Lower leg skin (tissue), 3 donors: ENCODE data around the gene FLNB.

Experiments used
- CTCF ChIP-seq, 3 donors: fragments of 450-650 bp; IDR thresholded peaks; one replicate each; pipeline ENCODE4 v1.5.1; 2016; ENCODE audit warnings: antibody characterized with exemption in 3 of 3, mild to moderate bottlenecking in 3 of 3, moderate library complexity in 2 of 3
- POLR2A ChIP-seq, 2 donors: fragments of 450-650 bp; IDR thresholded peaks; one replicate each; pipeline ENCODE4 v1.6.1; 2016 to 2017; ENCODE audit warnings: antibody characterized with exemption in 2 of 2, mild to moderate bottlenecking in 1 of 2, moderate library complexity in 1 of 2

DNA sequence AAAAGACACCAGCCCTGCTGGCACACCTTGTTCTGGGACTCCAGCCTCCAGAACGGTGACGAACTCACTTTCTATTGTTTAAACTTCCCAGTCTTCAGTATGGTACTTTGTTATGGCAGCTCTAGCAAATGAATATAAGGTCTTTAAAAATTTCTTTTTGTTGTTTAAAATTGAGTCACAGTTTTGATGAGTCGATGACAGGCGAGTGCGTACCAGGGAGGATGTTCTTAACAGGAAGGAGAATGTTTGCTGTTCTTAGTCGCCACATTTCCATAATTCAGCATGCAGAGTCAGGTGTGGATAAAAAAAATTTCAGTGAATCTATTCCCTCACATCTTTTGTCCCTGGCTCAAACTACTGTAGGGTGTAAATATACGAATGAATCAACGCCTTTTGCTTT lies 190.1 kb downstream of the FLNB start:
- no peak for TF ChIP-seq CTCF (IDR thresholded peaks at IDR 0.05)
- TF ChIP-seq POLR2A (IDR thresholded peaks at IDR 0.05), result no peak
